Measurements from ENCODE around the gene FAM13A.

DNA sequence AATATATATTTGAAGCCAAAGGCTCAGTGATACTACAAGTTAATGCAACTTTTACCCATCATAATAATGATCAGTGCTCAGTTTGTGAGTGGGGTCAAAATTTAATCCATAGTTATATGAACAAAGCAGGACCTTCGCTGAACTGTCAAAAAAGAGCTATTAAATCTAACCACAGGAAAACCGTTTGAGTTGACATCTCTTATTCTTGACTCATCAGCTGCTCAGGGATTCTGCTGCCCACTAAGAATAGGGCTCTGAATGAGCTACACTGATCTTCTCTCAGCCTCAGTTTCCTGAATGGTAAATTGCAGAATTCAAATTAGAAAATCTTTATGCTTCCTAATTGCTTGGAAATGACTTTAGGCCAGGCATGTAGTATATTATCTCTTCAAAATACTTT, 314.4 kb downstream of the FAM13A start:
- TF ChIP-seq POLR2AphosphoS5 (IDR thresholded peaks at IDR 0.05; ENCODE audit: low read length) (no peak), FOXK2 (IDR thresholded peaks at IDR 0.05) (no peak)

All from GM12878 (cell line).